ENCODE data around the gene CCDC150. TPM values are rescaled to one million over a fixed set of nuclear protein-coding genes. Genes with fewer than 3 reads are reported as not detected.
"Not testable (repeated sequence)": the region's sequence is repeated elsewhere in the genome, so short reads cannot be mapped to it uniquely, and the experiment has no call there.

The CCDC150 gene
- 16.3 TPM for polyA plus RNA-seq (2012; ENCODE audit: insufficient read depth, insufficient read length)

DNA sequence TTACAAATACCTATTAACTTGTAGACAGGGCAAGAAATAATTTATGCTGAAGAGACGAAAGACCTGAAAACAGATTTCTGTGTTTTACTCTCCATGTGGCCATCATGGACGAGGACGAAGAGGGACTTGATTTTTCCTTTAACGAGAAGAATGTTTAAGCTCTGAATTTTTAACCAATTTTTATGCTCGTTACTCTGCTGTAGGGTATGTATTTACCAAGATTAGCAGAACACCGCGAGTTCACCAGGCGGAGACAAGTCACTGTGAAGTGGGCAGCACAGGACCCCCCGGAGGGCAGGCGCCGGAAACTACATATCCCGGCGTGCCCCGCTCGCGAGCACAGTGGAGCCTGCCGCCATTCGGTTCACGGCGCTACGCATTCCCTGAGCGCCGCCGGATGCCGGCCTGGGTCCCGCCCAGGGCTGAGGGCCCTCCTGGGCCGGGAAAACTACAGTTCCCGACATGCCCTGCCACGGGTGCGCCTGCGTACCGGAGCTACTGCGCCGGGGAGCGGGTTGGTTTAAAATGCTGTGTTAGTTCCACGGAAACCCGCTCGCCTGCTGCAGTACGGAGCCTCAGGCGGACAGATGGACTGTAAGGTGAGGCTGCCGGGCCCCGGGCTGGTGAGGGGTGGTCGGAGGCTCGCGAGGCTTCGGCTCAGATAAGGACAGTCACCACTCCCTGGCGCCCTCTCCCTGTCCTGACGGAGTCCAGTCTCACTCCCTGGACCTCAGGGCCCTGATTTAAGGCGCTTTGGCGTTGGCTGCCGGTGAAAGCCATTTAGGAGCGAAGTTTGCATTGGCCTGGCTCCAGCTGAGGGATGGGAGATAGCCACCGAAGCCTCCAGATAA, at the start of gene CCDC150:
TSS of gene CCDC150 (plus strand) at position 536 of the 851 bp plus-strand sequence. CDS start at position 588, 52 bp downstream.
- DNase-seq (ENCODE audit: low read depth, low spot score): peak; percentile 90
- H3K4me3 ChIP-seq (ENCODE audit: low read length): peak within 1 kb of the TSS; percentile 94

DNA sequence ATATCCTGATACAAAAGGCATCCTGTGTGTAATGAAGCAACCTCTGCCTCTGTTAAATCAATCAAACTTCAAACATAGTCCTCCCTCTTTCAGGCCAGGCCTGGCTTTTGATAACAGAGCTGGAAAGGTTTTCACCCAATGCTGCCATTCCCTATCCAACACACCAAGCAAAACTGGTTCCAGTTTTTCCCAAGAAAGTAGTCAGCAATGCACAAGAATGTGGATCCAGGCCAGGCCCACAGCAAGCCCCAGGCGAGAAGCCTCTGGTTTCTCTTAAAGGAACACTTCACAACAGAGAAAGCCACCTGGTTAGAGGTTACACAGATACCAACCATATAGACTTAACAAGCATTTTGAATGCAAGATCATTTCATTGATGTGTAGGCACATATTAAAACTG, 49.2 kb upstream of the CCDC150 start:
- DNase-seq (ENCODE audit: low read depth, low spot score): no peak
- H3K4me3 ChIP-seq (ENCODE audit: low read length): no peak overlapping the region

DNA sequence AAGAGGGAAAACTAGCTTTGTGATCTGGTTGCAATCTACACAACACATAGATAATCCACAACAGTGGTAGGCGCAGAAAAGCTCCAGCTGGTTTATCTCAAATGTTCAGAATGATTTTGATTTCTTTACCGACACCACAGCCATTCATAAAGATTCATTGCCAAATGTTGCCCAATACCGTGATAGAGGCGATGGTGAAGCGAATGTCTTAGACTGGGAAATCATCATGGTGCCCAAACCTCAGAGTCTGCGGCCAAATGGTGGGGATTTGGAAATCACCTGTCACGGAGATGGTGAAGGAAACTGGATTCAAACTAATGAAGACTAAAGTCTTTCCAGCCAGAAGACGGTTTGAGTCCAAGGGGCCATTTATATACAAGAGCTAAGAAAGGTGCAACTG, 48.5 kb upstream of the CCDC150 start:
- DNase-seq (ENCODE audit: low read depth, low spot score): no peak
- no peak overlapping the region for H3K4me3 ChIP-seq (ENCODE audit: low read length)

DNA sequence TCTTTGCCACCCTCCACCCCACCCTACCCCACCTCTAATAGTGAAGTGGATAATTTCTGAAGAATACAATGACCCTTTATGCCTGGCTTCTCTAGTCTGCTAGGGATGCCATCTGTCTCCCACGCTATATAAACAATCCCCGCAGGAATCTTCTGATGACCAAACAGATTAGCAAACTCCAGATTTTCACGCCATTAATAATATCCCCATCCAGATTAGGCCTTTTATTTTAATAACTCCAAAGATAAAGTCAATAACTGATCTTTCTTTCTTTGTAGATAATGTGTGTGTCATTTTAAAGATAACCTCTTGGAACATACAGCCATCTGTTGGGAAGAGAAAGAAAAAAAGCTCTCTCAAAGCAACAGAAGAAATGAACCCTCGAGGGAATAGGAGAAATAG, 47.9 kb upstream of the CCDC150 start:
- no peak overlapping the region for H3K4me3 ChIP-seq (ENCODE audit: low read length)
- DNase-seq (ENCODE audit: low read depth, low spot score): no peak

DNA sequence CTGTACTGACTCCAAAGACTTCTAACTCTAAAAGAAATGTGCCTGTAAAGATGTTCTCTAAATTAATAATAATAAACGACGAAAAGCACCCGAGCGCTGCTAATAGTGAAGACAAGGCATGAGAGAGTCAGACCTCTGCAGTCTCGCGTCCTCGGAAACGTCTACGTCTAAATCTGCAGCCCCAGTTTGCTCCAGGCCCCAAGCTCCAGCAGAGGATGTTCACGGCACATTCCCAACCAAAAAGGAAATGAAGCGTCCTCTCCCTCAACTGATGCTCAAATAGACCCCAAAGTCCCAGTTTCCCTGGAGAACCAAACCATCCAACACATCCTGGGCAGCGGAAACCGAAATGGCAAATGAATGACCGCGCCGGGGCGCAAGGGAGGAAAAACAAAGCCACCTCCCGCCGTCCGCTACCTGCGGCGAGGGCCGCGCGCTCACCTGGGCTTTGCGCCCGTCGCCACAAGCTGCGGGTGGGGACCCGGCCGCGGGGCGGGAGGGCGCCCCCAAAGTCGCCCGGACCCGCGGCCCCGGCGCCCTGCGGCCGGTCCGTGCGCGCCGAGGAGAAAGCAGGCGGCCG, 47.1 kb upstream of the CCDC150 start:
- peak overlapping the region; percentile 47 for H3K4me3 ChIP-seq (ENCODE audit: low read length)
- no peak for DNase-seq (ENCODE audit: low read depth, low spot score)

DNA sequence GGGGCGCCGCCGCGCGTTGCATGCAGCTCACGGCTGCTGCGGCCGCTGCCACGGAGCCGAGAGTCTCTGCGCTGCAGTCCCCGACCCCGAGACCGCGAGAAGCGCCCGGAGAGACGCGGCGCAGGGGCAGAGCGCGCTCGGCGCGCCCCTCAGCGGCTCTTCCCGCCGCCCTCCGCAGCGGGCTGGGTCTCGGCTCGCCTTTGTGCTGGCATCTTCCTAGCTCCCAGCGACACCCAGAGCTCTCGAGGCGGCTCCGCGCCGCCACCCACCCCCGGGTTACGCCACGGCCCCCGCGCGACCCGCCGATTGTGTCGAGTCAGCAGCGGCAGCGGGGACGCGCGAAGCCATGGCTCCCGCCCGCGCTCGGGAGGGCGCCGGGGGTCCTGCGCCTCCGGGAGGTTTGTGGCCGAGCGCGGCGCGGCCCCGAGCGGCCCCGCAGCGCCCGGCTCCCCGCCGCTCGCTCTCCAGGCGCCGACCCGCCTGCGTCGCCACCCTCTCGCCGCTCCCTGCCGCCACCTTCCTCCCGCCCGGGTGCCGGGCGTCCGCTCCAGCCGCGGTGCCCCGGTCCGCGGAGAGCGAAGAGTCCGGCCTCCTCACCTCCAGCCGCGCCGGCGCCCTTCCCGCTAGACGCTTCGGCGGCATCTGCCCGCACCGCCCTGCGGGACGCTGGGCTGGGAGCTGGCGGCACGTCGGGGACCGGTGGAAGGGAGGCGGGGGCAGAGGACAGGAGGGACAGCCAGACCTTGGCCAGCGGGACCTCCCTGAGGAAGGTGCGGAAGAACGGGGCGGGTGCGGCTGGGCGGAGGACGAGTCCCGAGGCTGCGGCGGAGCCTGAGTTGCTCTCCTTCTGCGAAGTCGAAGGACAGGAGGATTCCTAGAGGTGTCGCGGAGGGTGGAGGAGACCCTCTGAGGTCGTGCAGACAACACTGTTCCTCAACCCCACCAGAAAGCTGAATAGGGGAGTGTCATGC, 46.3 kb upstream of the CCDC150 start, which contains the start of gene HECW2:
TSS of gene HECW2 (minus strand) at position 644 of the 971 bp plus-strand sequence.
- H3K4me3 ChIP-seq (ENCODE audit: low read length): peak within 1 kb of the TSS; percentile 47
- no peak for DNase-seq (ENCODE audit: low read depth, low spot score)

DNA sequence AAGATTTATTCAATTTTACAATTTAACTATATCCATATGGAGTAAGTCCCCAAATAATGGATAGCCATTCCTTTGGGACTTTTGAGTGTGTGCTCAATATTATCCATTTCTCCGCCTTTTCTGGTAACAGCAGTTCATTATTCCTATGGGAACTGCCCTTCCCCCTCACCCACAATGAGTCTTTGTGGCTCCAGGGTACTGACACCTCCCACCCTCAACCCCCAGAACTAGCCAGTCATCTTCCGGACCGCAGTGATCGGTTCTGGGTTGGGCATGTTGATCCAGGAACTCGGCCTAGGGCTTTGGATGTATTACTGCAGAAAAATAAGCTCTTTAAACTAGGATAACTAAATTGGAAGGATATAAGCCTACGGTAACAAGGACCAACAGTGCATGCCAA, 45.4 kb upstream of the CCDC150 start:
- no peak overlapping the region for H3K4me3 ChIP-seq (ENCODE audit: low read length)
- DNase-seq (ENCODE audit: low read depth, low spot score): no peak

DNA sequence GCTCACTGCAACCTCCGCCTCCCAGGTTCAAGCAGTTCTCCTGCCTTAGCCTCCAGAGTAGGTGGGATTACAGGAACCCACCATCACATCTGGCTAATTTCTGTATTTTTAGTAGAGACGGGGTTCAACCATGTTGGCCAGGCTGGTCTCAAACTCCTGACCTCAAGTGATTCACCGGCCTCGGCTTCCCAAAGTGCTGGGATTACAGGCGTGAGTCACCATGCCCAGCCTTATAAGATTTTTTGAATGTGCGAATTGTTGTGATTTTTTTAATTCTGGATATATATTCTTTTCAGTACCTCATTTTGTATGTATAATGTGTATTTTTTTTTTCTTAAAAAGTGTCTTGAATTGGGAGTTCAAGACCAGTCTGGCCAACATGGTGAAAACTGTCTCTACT, 42.0 kb upstream of the CCDC150 start:
- DNase-seq (ENCODE audit: low read depth, low spot score): no peak
- H3K4me3 ChIP-seq (ENCODE audit: low read length): no peak overlapping the region

DNA sequence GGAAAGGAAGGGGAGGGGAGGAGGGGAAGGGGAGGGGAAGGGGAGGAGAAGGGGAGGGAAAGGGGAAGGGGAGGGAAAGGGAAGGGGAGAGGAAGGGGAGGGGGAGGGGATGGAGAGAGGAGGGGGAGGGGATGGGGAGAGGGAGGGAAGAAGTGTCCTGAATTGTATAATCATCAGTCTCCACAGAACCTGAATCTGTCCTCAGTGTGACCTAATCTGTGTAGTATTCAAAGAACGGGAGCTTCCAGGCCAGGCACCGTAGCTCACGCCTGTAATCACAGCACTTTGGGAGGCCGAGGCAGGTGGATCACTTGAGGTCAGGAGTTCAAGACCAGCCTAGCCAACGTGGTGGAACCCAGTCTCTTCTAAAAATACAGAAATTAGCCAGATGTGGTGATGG, 41.1 kb upstream of the CCDC150 start:
- H3K4me3 ChIP-seq (ENCODE audit: low read length): no peak overlapping the region
- no peak for DNase-seq (ENCODE audit: low read depth, low spot score)

DNA sequence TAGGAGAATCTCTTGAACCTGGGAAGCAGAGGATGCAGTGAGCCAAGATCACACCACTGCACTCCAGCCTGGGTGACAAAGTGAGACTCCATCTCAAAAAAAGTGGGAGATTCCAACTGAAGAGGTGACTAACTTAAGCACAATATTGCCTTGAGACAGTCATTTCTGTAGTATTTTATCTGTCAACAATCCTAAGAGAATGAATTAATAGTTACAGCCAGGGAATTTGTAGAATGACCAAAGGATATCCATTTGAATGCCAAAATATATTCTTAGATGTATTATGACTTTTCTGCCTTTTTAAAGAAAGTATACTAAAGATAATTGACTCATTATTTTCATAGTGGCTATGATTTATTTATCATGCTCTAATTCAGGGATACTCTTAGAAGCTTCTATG, 40.7 kb upstream of the CCDC150 start:
- no peak overlapping the region for H3K4me3 ChIP-seq (ENCODE audit: low read length)
- DNase-seq (ENCODE audit: low read depth, low spot score): no peak

DNA sequence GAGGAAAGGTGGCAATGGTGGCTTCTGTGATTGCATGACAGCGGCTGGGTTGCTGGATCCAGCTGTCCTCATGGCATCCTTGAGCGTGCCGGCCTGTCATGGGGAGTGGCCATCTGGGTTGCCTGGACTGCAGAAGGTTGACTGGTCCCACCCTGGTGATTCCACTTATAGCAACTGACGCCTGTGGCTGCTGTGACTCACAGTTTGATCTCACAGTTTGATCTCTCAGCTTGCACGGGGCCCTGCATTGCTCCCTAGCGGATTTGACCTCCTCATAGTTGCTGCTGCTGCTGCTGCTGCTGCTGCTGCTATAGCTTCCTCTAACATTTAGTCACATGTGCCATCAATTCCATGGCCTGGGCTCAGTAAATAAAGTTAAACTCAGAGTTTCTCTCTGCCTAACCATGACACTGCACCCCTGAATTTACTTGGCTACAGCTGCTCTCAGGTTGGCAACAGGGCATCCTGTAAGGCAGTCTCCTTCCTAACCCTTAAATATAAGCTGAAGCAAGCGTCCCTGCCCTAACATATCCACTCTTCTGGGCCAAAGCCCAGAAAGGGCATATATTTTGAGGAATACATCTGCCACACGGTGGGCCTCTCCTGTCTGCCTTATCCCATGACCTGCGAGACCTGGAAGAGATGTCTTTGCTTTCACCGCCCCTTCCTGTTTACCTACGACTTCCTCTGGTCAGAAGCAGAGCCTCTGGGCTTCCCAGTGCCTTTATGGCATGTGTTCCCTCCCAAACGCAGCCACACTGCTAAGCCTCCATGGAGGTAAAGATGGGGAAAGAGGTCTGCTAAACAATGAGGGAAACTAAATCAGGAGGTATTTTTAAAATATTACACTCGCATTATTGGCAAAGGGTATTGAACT, 37.8 kb upstream of the CCDC150 start:
- no peak overlapping the region for H3K4me3 ChIP-seq (ENCODE audit: low read length)
- DNase-seq (ENCODE audit: low read depth, low spot score): no peak

DNA sequence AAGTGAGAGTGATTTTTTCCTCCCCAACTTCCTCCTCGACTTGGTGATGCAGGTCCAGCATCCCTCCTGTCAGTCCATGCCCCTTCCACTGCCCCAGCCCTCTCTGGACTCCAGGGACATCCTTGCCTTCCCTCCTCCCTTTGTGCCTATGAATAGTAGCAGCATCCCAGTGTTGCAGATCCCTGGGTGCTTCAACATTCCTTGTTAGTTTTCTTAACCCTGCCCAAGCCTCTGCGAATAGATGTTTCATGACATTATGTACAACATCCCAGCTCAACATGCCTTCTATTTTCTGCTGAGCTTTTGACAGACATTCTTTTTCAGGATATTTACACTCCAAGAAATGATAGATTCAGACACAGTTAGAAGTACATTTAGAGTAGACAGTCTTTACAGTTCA, 35.3 kb upstream of the CCDC150 start:
- no peak overlapping the region for H3K4me3 ChIP-seq (ENCODE audit: low read length)
- no peak for DNase-seq (ENCODE audit: low read depth, low spot score)

DNA sequence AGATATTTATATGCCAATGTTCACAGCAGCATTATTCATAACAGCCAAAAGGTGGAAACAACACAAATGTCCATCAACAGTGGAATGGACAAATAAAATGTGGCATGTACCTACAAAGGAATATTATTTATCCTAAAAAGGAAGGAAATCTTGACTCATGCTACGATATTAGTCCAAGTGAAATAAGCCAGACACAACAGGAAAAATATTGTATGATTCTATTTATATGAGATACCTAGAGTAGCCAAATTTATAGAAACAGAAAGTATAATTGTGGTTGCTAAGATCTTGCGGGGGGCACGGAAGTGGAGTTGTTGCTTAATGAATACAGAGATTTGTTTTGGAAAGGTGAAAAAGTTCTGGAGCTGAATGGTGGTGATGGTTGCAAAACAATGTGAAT, 33.0 kb upstream of the CCDC150 start:
- DNase-seq (ENCODE audit: low read depth, low spot score): no peak
- H3K4me3 ChIP-seq (ENCODE audit: low read length): no peak overlapping the region

DNA sequence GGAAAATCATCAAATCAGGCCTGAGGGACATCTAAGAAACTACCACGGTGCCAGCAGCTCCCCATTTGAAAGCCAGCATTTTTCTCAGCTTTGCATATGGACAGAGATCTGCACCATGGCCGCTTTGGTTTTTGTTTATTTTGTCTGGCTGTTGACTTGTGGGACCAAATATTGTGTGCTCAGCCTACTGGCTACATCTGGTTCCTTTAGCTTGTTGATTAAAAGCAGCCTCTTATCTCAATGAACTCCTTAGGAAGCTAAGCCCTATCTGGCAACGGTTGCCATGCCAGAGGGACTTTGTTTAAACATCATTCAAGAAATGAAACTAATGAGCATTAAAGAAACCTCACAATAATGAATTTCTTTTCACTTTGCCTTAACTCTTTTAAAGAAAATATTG, 32.4 kb upstream of the CCDC150 start:
- no peak for DNase-seq (ENCODE audit: low read depth, low spot score)
- H3K4me3 ChIP-seq (ENCODE audit: low read length): no peak overlapping the region

DNA sequence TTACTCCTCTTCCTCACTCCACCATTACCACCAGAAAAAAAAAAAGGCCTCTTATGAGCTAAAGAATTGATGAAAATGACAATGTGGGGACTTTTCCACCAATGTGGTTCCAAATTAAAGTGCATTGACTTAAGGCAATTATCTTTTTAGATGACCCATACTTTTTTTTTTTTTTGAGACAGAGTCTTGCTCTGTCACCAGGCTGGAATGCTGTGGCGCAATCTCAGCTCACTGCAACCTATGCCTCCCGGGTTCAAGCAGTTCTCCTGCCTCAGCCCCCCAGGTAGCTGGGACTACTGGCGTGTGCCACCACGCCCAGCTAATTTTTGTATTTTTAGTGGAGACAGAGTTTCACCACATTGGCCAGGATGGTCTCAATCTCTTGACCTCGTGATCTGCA, 31.6 kb upstream of the CCDC150 start:
- not testable (repeated sequence) for H3K4me3 ChIP-seq (ENCODE audit: low read length); DNase-seq (ENCODE audit: low read depth, low spot score)

DNA sequence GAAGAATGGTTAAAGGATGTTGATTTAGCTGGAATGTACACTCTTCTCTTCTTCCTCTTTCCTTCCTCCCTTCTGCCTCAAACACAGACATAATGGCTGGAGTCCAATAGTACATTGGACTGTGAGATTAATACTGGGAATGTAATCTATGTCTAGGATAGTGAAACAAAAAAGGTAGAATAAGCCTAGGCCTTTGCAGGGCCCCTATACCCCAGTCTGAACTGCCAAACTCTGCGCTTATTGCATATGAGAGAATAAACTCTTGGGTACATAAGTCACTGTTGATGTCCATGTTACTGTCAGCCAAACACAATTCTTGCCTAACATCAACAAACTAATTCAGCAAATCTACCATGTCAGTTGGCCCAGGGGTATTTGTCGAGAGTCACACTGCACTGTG, 29.7 kb upstream of the CCDC150 start:
- no peak overlapping the region for H3K4me3 ChIP-seq (ENCODE audit: low read length)
- DNase-seq (ENCODE audit: low read depth, low spot score): no peak

DNA sequence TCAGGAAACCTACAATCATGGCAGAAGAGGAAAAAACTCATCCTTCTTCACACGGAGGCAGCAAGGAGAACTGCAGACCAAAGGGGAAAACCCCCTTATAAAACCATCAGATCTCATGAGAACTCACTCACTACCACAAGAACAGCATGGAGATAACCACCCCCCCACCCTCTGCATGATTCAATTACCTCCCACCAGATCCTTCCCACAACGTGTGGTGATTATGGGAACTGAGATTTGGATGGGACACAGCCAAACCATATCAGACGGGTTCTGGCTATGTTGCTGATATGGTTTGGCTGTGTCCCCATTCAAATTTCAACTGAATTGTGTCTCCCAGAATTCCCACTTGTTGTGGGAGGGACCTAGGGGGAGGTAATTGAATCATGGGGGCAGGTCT, 28.7 kb upstream of the CCDC150 start:
- no peak for DNase-seq (ENCODE audit: low read depth, low spot score)
- H3K4me3 ChIP-seq (ENCODE audit: low read length): no peak overlapping the region

DNA sequence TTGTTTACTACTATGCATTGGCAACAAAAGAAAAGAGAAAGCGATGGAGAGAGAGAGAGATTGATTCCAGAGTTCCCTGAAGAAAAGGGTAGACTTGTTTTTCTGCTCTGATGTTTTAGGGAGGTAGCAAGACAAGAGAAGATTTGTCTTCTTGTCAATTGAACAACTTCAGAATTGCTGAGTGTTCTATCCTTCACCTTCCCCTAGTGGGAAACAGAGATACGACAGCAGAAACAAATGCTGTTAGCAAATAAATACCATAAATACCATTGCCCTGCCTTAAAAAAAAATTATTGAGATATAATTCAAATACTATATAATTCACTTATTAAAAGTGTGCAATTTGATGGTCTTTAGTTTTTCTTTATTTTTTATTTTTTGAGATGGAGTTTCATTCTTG, 26.2 kb upstream of the CCDC150 start:
- H3K4me3 ChIP-seq (ENCODE audit: low read length): no peak overlapping the region
- no peak for DNase-seq (ENCODE audit: low read depth, low spot score)

DNA sequence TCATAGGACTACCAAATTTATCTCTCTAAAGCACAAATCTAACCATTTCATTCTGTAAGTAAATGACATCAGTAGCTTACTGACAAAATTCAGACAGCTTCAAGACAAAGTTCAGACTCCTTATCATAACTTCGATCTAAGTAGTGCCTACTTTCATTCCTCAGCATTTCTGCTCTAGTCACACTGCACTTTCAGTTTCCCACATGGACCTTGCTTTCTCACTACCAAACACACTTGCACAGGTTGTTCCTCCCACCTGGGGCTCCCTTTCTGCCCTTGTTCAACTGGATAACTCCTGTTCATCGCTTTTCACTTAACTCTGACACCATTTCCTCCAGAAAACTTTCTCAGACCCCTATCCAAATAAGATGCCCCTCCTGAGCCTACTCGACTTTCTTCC, 22.1 kb upstream of the CCDC150 start:
- DNase-seq (ENCODE audit: low read depth, low spot score): no peak
- H3K4me3 ChIP-seq (ENCODE audit: low read length): no peak overlapping the region

Measured in Jurkat, Clone E6-1 (cell line).